Smooth muscle cell (in vitro differentiated cells): ENCODE measurements around the gene TESMIN. TPM values are rescaled to one million over a fixed set of nuclear protein-coding genes. Genes with fewer than 3 reads are reported as not detected.

Source experiments
- DNase-seq: peaks from one replicate; lab custom pipeline; 2025; ENCODE audit not compliant: unreplicated experiment; lab: John Stamatoyannopoulos, UW
- H2AFZ ChIP-seq: fragments of 200-600 bp; sonication (generic); 2 replicates; pipeline ENCODE4 v1.6.0; 2016; ENCODE audit warnings: antibody characterized with exemption, low read depth, mild to moderate bottlenecking
- H3F3A ChIP-seq: fragments of 200-600 bp; sonication (generic); 2 replicates; pipeline ENCODE4 v1.6.0; 2017; ENCODE audit warnings: antibody characterized with exemption, low read depth
- H3K27ac ChIP-seq: fragments of 200-600 bp; sonication (generic); 2 replicates; pipeline ENCODE4 v1.5.1; 2016; ENCODE audit warnings: low read depth, mild to moderate bottlenecking
- H3K27me3 ChIP-seq: fragments of 200-600 bp; sonication (generic); 2 replicates; pipeline ENCODE4 v1.6.1; 2016; ENCODE audit warnings: low read depth, mild to moderate bottlenecking
- H3K36me3 ChIP-seq: fragments of 200-600 bp; sonication (generic); 2 replicates; pipeline ENCODE4 v1.5.1; 2016; ENCODE audit warnings: low read depth
- H3K4me1 ChIP-seq: fragments of 200-600 bp; sonication (generic); 2 replicates; pipeline ENCODE4 v1.5.1; 2016; ENCODE audit warnings: low read depth
- H3K4me2 ChIP-seq: fragments of 200-600 bp; sonication (generic); 2 replicates; pipeline ENCODE4 v1.6.0; 2016; ENCODE audit warnings: mild to moderate bottlenecking
- H3K4me3 ChIP-seq: fragments of 200-600 bp; sonication (generic); 2 replicates; pipeline ENCODE4 v1.5.1; 2016; ENCODE audit warnings: mild to moderate bottlenecking
- H3K79me2 ChIP-seq: fragments of 200-600 bp; sonication (generic); 2 replicates; pipeline ENCODE4 v1.6.0; 2016; ENCODE audit warnings: low read depth, mild to moderate bottlenecking
- H3K9ac ChIP-seq: fragments of 200-600 bp; sonication (generic); 2 replicates; pipeline ENCODE4 v1.6.0; 2016; ENCODE audit warnings: low read depth
- H3K9me3 ChIP-seq: fragments of 200-600 bp; sonication (generic); replicated peaks from 2 replicates; pipeline ENCODE4 v1.5.1; 2016; ENCODE audit warnings: low read depth
- H4K20me1 ChIP-seq: fragments of 200-600 bp; sonication (generic); 2 replicates; pipeline ENCODE4 v1.6.0; 2016; ENCODE audit warnings: low read depth
- WGBS: methylation state at CpG from one replicate; pipeline ENCODE4 v1.1.7; 2016; ENCODE audit warnings: low lambda C conversion rate; 5-methylcytosine and 5-hydroxymethylcytosine counted together
- polyA plus RNA-seq: library from polyadenylated mRNA; unstranded; fragments of >200 nt; fragmentation: Nextera tagmentation; extraction: Ambion mirVana; gene quantifications from 2 replicates; pipeline ENCODE4 v1.2.1, GENCODE V29; 2016
- total RNA-seq: library from RNA; depleted of rRNA; stranded (reverse); fragments of >200 nt; gene quantifications from 2 replicates; pipeline ENCODE4 v1.2.3, GENCODE V29; 2014
- TF ChIP-seq, protein P1 (sequence below): fragments of 200-600 bp; sonication (generic); IDR thresholded peaks from 2 replicates; pipeline ENCODE4 v1.5.1; 2017; ENCODE audit warnings: borderline replicate concordance, mild to moderate bottlenecking, antibody characterized with exemption; ENCODE audit not compliant: insufficient read depth, poor library complexity, severe bottlenecking

Gene TESMIN
- total and polyA plus RNA-seq, 2 experiments from 2014 or later: 0.45 to 4.8 TPM

DNA sequence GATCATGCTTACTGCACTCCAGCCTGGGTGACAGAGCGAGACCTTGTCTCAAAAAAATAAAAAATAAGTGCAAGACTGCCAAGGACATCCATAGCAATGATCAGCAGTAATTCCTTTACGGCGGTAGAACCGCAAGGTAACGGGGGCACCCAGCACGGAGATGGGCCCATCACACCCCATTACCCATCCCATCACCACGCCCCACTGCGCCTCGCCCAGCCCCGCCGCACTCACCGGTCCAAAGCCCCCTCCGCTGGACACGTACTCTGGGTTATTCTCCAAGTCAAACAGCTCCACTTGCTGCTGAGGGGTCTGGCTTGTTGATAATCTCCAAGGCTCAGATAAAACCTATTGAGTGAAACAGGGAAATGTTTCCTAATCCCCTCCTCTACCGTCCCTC is 8.7 kb upstream of the TESMIN start:
- no peak overlapping the region for H2AFZ ChIP-seq
- peaks cover 4% of the 10 kb centered on the region for H3F3A ChIP-seq
- H3K9me3 ChIP-seq: no peaks in the 10 kb centered on the region
- no peak overlapping the region for H3K9ac ChIP-seq
- H3K4me2 ChIP-seq: no peak overlapping the region
- WGBS: 90% methylated on average over 15 of the region's 15 CpGs
- H3K4me1 ChIP-seq: no peaks in the 10 kb centered on the region
- no peak for DNase-seq
- no peak overlapping the region for H3K27ac ChIP-seq
- TF ChIP-seq, protein P1, sequence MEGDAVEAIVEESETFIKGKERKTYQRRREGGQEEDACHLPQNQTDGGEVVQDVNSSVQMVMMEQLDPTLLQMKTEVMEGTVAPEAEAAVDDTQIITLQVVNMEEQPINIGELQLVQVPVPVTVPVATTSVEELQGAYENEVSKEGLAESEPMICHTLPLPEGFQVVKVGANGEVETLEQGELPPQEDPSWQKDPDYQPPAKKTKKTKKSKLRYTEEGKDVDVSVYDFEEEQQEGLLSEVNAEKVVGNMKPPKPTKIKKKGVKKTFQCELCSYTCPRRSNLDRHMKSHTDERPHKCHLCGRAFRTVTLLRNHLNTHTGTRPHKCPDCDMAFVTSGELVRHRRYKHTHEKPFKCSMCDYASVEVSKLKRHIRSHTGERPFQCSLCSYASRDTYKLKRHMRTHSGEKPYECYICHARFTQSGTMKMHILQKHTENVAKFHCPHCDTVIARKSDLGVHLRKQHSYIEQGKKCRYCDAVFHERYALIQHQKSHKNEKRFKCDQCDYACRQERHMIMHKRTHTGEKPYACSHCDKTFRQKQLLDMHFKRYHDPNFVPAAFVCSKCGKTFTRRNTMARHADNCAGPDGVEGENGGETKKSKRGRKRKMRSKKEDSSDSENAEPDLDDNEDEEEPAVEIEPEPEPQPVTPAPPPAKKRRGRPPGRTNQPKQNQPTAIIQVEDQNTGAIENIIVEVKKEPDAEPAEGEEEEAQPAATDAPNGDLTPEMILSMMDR: no peak
- no peaks in the 10 kb centered on the region for H3K27me3 ChIP-seq
- H3K36me3 ChIP-seq: no peaks in the 10 kb centered on the region
- H4K20me1 ChIP-seq: no peaks in the 10 kb centered on the region
- no peaks in the 10 kb centered on the region for H3K79me2 ChIP-seq
- H3K4me3 ChIP-seq: no peak overlapping the region

DNA sequence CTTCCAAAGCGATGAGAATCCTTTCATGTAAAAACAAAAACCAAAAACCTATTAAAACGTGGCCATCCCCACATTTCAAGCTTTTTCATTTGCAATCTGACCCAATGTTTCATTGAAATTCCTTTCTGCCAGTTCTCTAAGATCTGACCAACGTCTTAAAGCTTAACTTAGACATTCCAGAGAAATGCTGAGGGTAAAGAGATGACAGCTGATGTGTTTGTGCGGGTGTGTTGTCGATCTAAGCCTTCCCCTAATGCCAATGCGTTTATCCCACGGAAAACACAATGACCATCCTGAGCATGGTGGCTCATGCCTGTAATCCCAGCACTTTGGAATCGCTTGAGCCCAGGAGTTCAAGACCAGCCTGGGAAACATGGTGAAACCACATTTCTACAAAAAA is 6.4 kb upstream of the TESMIN start:
- H3K9ac ChIP-seq: no peak overlapping the region
- H3K27ac ChIP-seq: no peak overlapping the region
- 67% methylated on average over 8 of the region's 8 CpGs for WGBS
- no peaks in the 10 kb centered on the region for H3K27me3 ChIP-seq
- H2AFZ ChIP-seq: no peak overlapping the region
- no peaks in the 10 kb centered on the region for H4K20me1 ChIP-seq
- no peaks in the 10 kb centered on the region for H3K9me3 ChIP-seq
- DNase-seq: no peak
- H3K36me3 ChIP-seq: no peaks in the 10 kb centered on the region
- H3K79me2 ChIP-seq: no peaks in the 10 kb centered on the region
- H3K4me1 ChIP-seq: no peaks in the 10 kb centered on the region
- H3F3A ChIP-seq: peaks cover 4% of the 10 kb centered on the region
- TF ChIP-seq, protein P1: no peak
- no peak overlapping the region for H3K4me2 ChIP-seq
- no peak overlapping the region for H3K4me3 ChIP-seq

DNA sequence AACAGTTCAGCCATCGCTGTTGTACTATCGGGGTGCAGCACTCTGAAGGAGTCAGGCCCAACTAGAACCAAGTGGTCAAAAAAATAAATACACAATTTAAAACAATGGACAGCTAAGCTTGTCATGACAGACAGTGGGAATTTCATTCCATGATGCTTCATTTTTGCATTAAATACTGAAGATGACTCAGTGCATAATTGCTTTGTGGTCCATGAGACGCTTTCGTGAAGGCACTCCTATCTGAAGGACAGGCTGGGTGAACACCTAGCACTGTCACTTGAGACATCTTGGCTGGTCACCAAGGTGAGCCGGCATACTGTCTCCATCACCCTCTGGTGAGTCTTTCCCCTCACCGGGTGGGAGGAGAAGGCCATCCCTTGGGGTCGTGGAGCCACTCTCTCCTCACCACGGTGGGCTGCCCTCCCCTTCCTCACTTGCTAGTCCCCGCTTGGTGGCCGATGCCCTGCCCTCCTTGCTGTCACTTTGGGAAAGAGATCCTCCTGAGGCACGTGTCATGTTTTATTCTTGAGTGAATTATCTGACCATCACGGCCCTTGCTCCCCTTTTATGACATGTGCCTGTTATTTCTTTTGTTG is 4.9 kb upstream of the TESMIN start:
- Histone ChIP-seq H4K20me1 (no peaks in the 10 kb centered on the region), H3K36me3 (no peaks in the 10 kb centered on the region), H3K27me3 (no peaks in the 10 kb centered on the region), H3K27ac (no peak overlapping the region), H3K9ac (no peak overlapping the region), H3K4me1 (no peaks in the 10 kb centered on the region), H3K4me3 (no peak overlapping the region), H2AFZ (no peak overlapping the region), H3K79me2 (no peaks in the 10 kb centered on the region), H3K4me2 (no peak overlapping the region), H3F3A (peaks cover 4% of the 10 kb centered on the region), H3K9me3 (no peaks in the 10 kb centered on the region)
- DNase-seq: no peak
- WGBS: 87% methylated on average over 12 of the region's 12 CpGs
- TF ChIP-seq, protein P1: no peak

DNA sequence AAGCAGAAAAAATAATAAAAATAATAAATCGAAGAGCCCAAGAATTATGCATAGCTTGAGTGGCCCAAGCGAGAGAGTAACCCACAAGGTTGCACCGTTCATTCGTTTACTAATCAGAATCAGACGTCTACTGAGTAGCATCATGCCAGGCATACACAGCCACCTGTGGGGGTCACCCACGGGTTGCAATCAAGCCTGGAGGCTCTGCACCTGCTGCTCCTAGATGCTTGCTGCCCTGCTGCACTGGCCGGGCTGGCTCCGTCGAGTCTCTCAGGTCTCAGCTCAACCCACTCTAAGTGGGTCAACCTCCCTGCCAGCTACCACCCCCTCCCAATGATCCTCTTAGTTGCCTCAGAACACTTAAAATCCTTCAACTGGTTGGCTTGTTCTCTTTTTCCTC is 2.0 kb upstream of the TESMIN start:
- 88% methylated on average over 9 of the region's 9 CpGs for WGBS

More for the DNA sequence above, 2.0 kb upstream of the TESMIN start:
- no peaks in the 10 kb centered on the region for H3K4me1 ChIP-seq
- H3K9ac ChIP-seq: no peak overlapping the region
- no peak overlapping the region for H3K27ac ChIP-seq
- TF ChIP-seq, protein P1: no peak
- H3K4me3 ChIP-seq: no peak overlapping the region
- no peaks in the 10 kb centered on the region for H3K79me2 ChIP-seq
- no peak for DNase-seq
- peaks cover 4% of the 10 kb centered on the region for H3F3A ChIP-seq
- H3K4me2 ChIP-seq: no peak overlapping the region
- no peaks in the 10 kb centered on the region for H3K27me3 ChIP-seq
- no peaks in the 10 kb centered on the region for H3K36me3 ChIP-seq
- no peaks in the 10 kb centered on the region for H3K9me3 ChIP-seq
- H2AFZ ChIP-seq: no peak overlapping the region
- no peaks in the 10 kb centered on the region for H4K20me1 ChIP-seq
